ENCODE results near the gene HSPA12A.
"Not testable (repeated sequence)": the region's sequence is repeated elsewhere in the genome, so short reads cannot be mapped to it uniquely, and the experiment has no call there.

The HSPA12A gene

GRCh38 chr10:116715839-116716377 lies 26.5 kb downstream of the HSPA12A start:
- no peak for DNase-seq

- DNase-seq, result no peak
Measured at GRCh38 chr10:116715341-116715740, 27.0 kb downstream of the HSPA12A start.

- no peak for DNase-seq
Measured at GRCh38 chr10:116713846-116714245, 28.5 kb downstream of the HSPA12A start.

GRCh38 chr10:116712989-116713543 lies 29.3 kb downstream of the HSPA12A start:
- no peak for DNase-seq

GRCh38 chr10:116712519-116712918 lies 29.8 kb downstream of the HSPA12A start:
- DNase-seq, result no peak

GRCh38 chr10:116711803-116712202 lies 30.6 kb downstream of the HSPA12A start:
- DNase-seq, result not testable (repeated sequence)

GRCh38 chr10:116710076-116710475 lies 32.3 kb downstream of the HSPA12A start:
- DNase-seq, result no peak

GRCh38 chr10:116708877-116709276 lies 33.5 kb downstream of the HSPA12A start:
- no peak for DNase-seq

- DNase-seq, result no peak
Measured at GRCh38 chr10:116708391-116708821, 34.0 kb downstream of the HSPA12A start.

- DNase-seq, result no peak
Measured at GRCh38 chr10:116707981-116708380, 34.4 kb downstream of the HSPA12A start.

GRCh38 chr10:116706281-116706680 lies 36.1 kb downstream of the HSPA12A start:
- no peak for DNase-seq

- DNase-seq, result no peak
Measured at GRCh38 chr10:116705498-116705897, 36.9 kb downstream of the HSPA12A start.

GRCh38 chr10:116704926-116705325 lies 37.4 kb downstream of the HSPA12A start:
- no peak for DNase-seq

GRCh38 chr10:116702165-116702564 lies 40.2 kb downstream of the HSPA12A start:
- DNase-seq, result no peak

- DNase-seq, result peak; percentile 5
Measured at GRCh38 chr10:116699471-116700150, 42.8 kb downstream of the HSPA12A start.

GRCh38 chr10:116699049-116699448 lies 43.3 kb downstream of the HSPA12A start:
- no peak for DNase-seq

GRCh38 chr10:116698364-116698763 lies 44.0 kb downstream of the HSPA12A start:
- no peak for DNase-seq

GRCh38 chr10:116697816-116698215 lies 44.5 kb downstream of the HSPA12A start:
- DNase-seq, result no peak

- no peak for DNase-seq
Measured at GRCh38 chr10:116696919-116697318, 45.4 kb downstream of the HSPA12A start.

GRCh38 chr10:116694927-116695268 lies 47.5 kb downstream of the HSPA12A start:
- no peak for DNase-seq

GRCh38 chr10:116694243-116694926 lies 48.0 kb downstream of the HSPA12A start:
- DNase-seq, result no peak

- DNase-seq, result no peak
Measured at GRCh38 chr10:116692225-116692624, 50.1 kb downstream of the HSPA12A start.

GRCh38 chr10:116691635-116692034 lies 50.7 kb downstream of the HSPA12A start:
- no peak for DNase-seq
